DND-41 (cell line): ENCODE results near the gene SPRR2A.

Source experiments
- ATAC-seq: fragments of 200-7000 bp; cut with Tn5 transposase; 3 replicates; pipeline ENCODE4 v1.9.1; 2021; ENCODE audit warnings: low read depth; ENCODE audit not compliant: insufficient read depth
- DNase-seq: peaks from one replicate; pipeline ENCODE4 v3.0.0-alpha.2; 2020
- H2AFZ ChIP-seq: 2 replicates; pipeline ENCODE4 v1.6.0; 2012; ENCODE audit warnings: low read depth, low read length
- H3K27ac ChIP-seq: 2 replicates; pipeline ENCODE4 v1.5.1; 2012; ENCODE audit warnings: low read length, inconsistent platforms
- H3K27me3 ChIP-seq: fragments of 200-600 bp; sonication (generic); 2 replicates; pipeline ENCODE4 v1.6.0; 2012; ENCODE audit warnings: low read length, mild to moderate bottlenecking, inconsistent platforms; ENCODE audit not compliant: insufficient read depth, poor library complexity
- H3K36me3 ChIP-seq: 2 replicates; pipeline ENCODE4 v1.5.1; 2012; ENCODE audit warnings: low read length, inconsistent platforms; ENCODE audit not compliant: insufficient read depth
- H3K4me1 ChIP-seq: 2 replicates; pipeline ENCODE4 v1.5.1; 2012; ENCODE audit warnings: mild to moderate bottlenecking, low read length; ENCODE audit not compliant: insufficient read depth
- H3K4me2 ChIP-seq: 2 replicates; pipeline ENCODE4 v1.6.0; 2012; ENCODE audit warnings: mild to moderate bottlenecking, moderate library complexity, low read length, inconsistent platforms; ENCODE audit not compliant: insufficient read depth
- H3K4me3 ChIP-seq, 2 experiments: fragments of 200-600 bp in 1 of 2; shearing (Covaris generic) in 1 of 2; 2 replicates each; pipeline ENCODE4 v1.5.1; 2012 to 2016; ENCODE audit warnings: inconsistent platforms in 2 of 2, low read length in 2 of 2, mild to moderate bottlenecking in 2 of 2, low read depth in 1 of 2, moderate library complexity in 1 of 2
- H3K79me2 ChIP-seq: 2 replicates; pipeline ENCODE4 v1.6.0; 2012; ENCODE audit warnings: low read length, inconsistent platforms; ENCODE audit not compliant: insufficient read depth
- H3K9ac ChIP-seq: 2 replicates; pipeline ENCODE4 v1.6.0; 2012; ENCODE audit warnings: low read depth, mild to moderate bottlenecking, inconsistent platforms, low read length, moderate library complexity
- H3K9me3 ChIP-seq: 2 replicates; pipeline ENCODE4 v1.5.1; 2012; ENCODE audit warnings: low read length, moderate library complexity, mild to moderate bottlenecking, inconsistent platforms; ENCODE audit not compliant: insufficient read depth, severe bottlenecking
- H4K20me1 ChIP-seq: 2 replicates; pipeline ENCODE4 v1.6.0; 2012; ENCODE audit warnings: low read length; ENCODE audit not compliant: insufficient read depth
- EZH2 ChIP-seq: IDR thresholded peaks from 3 replicates; pipeline ENCODE4 v1.6.1; 2012; ENCODE audit warnings: borderline replicate concordance, low read depth, mild to moderate bottlenecking, moderate library complexity, low read length, inconsistent platforms; ENCODE audit not compliant: severe bottlenecking
- TF ChIP-seq, protein P1 (sequence below): IDR thresholded peaks from 2 replicates; pipeline ENCODE4 v1.5.1; 2012; ENCODE audit warnings: borderline replicate concordance, low read length, moderate library complexity, mild to moderate bottlenecking; ENCODE audit not compliant: poor library complexity, severe bottlenecking; ENCODE audit errors: extremely low read depth

The SPRR2A gene

DNA sequence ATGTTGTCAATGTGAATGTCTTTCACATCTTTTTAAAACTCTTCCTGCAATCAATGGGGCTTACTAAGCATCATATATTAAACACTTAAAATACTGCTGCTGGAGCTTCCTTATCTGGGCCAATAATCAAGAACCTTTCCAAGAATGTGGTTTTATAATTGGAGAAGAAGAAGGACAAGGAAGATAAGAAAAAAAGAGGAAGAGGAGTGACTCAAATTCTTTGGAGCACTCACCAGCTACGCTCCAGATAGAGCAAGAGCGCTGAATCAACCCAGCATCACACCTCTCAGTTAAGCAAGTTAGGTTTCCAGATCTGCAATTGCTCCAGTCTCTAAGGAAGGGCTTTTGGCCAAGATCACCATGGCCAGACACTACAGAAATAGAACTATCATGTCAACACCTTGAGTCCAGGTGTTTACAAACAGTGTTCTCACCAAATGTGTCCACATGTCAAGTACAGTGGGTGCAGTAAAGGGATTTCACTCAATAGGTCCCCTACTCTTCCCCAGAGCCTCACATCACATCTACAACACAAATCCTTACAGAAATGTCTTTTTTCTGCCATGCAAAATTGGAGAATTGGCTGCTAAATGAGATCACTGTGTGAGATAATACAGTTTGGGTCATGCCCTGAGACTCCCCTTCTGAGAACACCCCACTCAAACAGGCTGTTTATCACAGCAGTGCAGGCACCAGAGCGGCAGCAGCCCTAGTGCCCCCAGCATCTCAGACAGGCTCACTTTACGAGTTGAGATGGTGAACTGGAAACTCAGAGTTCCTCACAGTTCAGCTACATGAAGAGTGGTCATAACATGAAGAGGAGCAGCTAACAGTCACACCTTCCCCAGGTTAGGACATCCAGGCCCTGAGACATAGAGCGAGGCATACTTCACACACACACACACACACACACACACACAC lies 15.8 kb upstream of the SPRR2A start:
- no peak overlapping the region for H3K4me3 ChIP-seq
- no peak overlapping the region for H2AFZ ChIP-seq
- H3K4me2 ChIP-seq, result no peak overlapping the region
- H4K20me1 ChIP-seq, result no peaks in the 10 kb centered on the region
- H3K27ac ChIP-seq, result no peak overlapping the region
- no peaks in the 10 kb centered on the region for H3K36me3 ChIP-seq
- DNase-seq (no peak), ATAC-seq (no peak)
- no peak overlapping the region for H3K9ac ChIP-seq
- no peaks in the 10 kb centered on the region for H3K9me3 ChIP-seq
- H3K4me1 ChIP-seq, result no peaks in the 10 kb centered on the region
- H3K27me3 ChIP-seq, result peaks cover 9% of the 10 kb centered on the region
- TF ChIP-seq, protein P1, sequence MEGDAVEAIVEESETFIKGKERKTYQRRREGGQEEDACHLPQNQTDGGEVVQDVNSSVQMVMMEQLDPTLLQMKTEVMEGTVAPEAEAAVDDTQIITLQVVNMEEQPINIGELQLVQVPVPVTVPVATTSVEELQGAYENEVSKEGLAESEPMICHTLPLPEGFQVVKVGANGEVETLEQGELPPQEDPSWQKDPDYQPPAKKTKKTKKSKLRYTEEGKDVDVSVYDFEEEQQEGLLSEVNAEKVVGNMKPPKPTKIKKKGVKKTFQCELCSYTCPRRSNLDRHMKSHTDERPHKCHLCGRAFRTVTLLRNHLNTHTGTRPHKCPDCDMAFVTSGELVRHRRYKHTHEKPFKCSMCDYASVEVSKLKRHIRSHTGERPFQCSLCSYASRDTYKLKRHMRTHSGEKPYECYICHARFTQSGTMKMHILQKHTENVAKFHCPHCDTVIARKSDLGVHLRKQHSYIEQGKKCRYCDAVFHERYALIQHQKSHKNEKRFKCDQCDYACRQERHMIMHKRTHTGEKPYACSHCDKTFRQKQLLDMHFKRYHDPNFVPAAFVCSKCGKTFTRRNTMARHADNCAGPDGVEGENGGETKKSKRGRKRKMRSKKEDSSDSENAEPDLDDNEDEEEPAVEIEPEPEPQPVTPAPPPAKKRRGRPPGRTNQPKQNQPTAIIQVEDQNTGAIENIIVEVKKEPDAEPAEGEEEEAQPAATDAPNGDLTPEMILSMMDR, result no peak
- no peak for TF ChIP-seq EZH2
- H3K79me2 ChIP-seq, result no peaks in the 10 kb centered on the region

DNA sequence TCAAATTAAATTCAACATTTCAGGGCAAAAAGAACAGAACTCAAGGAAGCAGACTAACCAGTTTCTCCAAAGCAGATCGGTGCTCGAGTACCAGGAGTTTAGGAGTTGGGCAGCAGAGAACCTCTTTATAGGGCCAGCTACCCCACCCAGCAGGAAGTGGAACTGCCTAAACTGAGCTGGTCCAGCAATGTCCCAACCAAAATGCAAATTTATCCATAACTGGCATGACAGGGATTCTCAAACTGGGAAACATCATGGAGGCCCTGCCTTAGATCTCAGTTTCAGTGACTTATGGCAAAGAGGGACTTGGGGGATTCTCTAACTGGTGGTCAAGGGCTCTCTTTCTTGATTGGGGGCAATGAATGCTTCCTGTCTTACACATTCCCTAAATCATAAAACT lies 14.2 kb upstream of the SPRR2A start, which contains the start of gene SPRR2B:
Gene SPRR2B (minus strand): TSS at position 101 of the 400 bp plus-strand sequence. CDS start 772 bp downstream, outside the sequence.
- Histone ChIP-seq H2AFZ (no peak within 1 kb of the TSS), H3K4me2 (no peak within 1 kb of the TSS), H3K27ac (no peak within 1 kb of the TSS), H3K27me3 (peaks cover 9% of the 10 kb centered on the region), H3K4me3 (no peak within 1 kb of the TSS), H3K9ac (no peak within 1 kb of the TSS), H3K79me2 (no peaks in the 10 kb centered on the region), H4K20me1 (no peaks in the 10 kb centered on the region), H3K4me1 (no peaks in the 10 kb centered on the region), H3K9me3 (no peaks in the 10 kb centered on the region), H3K36me3 (no peaks in the 10 kb centered on the region)
- ATAC-seq, result no peak
- DNase-seq, result no peak
- TF ChIP-seq, protein P1, result no peak
- no peak for TF ChIP-seq EZH2

DNA sequence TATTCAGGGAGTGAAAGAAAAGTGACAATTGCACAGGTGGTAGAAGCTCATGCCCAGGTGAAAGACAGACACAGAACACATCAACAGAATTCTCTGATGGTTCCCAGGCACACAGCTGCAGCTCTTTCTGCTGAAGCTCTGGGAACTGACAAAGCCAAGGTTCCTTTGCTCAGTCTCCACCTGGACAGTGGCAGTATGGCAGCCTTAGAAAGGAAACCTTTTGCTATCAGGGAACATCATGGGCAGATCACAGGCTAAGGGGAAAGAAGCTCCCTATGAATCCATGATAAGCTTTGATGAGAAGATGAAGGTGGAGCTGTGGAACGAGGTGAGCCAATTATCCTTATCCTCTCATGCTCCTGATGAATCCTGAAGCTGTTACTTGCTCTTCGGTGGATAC lies 12.9 kb upstream of the SPRR2A start:
- H3K4me3 ChIP-seq, result no peak overlapping the region
- H3K79me2 ChIP-seq, result no peaks in the 10 kb centered on the region
- no peak overlapping the region for H3K4me2 ChIP-seq
- DNase-seq (no peak), ATAC-seq (no peak)
- H3K4me1 ChIP-seq, result no peaks in the 10 kb centered on the region
- H4K20me1 ChIP-seq, result no peaks in the 10 kb centered on the region
- H3K9me3 ChIP-seq, result no peaks in the 10 kb centered on the region
- H3K27ac ChIP-seq, result no peak overlapping the region
- no peak for TF ChIP-seq EZH2
- TF ChIP-seq, protein P1, result no peak
- no peaks in the 10 kb centered on the region for H3K36me3 ChIP-seq
- no peak overlapping the region for H3K9ac ChIP-seq
- peaks cover 12% of the 10 kb centered on the region for H3K27me3 ChIP-seq
- H2AFZ ChIP-seq, result no peak overlapping the region
